H1 (cell line): Measurements from ENCODE around the gene EOLA1. TPM values are rescaled to one million over a fixed set of nuclear protein-coding genes. Genes with fewer than 3 reads are reported as not detected.

Source experiments
- CTCF ChIA-PET: fragments of 300-600 bp; sonication (Branson Sonifier 250); formaldehyde crosslinking; loops from one replicate; lab custom pipeline; 2021; ENCODE audit not compliant: partially characterized antibody; lab: Charles Lee
- POLR2A ChIA-PET: fragments of 300-600 bp; sonication (Branson Sonifier 250); formaldehyde crosslinking; loops from one replicate; lab custom pipeline; 2021; ENCODE audit warnings: inconsistent platforms; ENCODE audit not compliant: partially characterized antibody; lab: Charles Lee
- DNase-seq, 2 experiments: peaks; one replicate each; pipeline versions ENCODE4 v3.0.0 to v3.0.0-alpha.2; 2010 to 2022; ENCODE audit warnings: low spot score in 2 of 2, low read depth in 1 of 2, mixed read lengths in 1 of 2
- FAIRE-seq: peaks from 2 replicates; lab custom pipeline; 2011; peaks lifted over from hg19 to GRCh38; lab: Jason Lieb, UNC
- H2AFZ ChIP-seq: 2 replicates; pipeline ENCODE4 v1.8.1; 2012; ENCODE audit warnings: low read length, inconsistent platforms
- H2AK5ac ChIP-seq: 2 replicates; pipeline ENCODE4 v1.6.1; 2013; ENCODE audit warnings: low read depth, low read length
- H2BK120ac ChIP-seq: replicated peaks from 2 replicates; pipeline ENCODE3; 2013; ENCODE audit warnings: low read depth, low read length, inconsistent platforms
- H2BK12ac ChIP-seq: 2 replicates; pipeline ENCODE4 v1.6.1; 2013; ENCODE audit warnings: low read depth, low read length
- H2BK15ac ChIP-seq: 2 replicates; pipeline ENCODE4 v1.6.1; 2013; ENCODE audit warnings: low read length
- H2BK20ac ChIP-seq: 2 replicates; pipeline ENCODE4 v1.6.1; 2013; ENCODE audit warnings: low read length
- H2BK5ac ChIP-seq: 2 replicates; pipeline ENCODE4 v1.6.1; 2013; ENCODE audit warnings: low read depth, low read length
- H3K14ac ChIP-seq: 2 replicates; pipeline ENCODE4 v1.6.1; 2013; ENCODE audit warnings: inconsistent platforms; ENCODE audit not compliant: insufficient read length
- H3K18ac ChIP-seq: 2 replicates; pipeline ENCODE4 v1.6.1; 2013; ENCODE audit warnings: low read length; ENCODE audit errors: extremely low read depth
- H3K23ac ChIP-seq: 2 replicates; pipeline ENCODE4 v1.6.1; 2013; ENCODE audit warnings: inconsistent platforms; ENCODE audit not compliant: insufficient read length
- H3K23me2 ChIP-seq: 2 replicates; pipeline ENCODE4 v1.6.1; 2013; ENCODE audit warnings: low read depth, low read length
- H3K27ac ChIP-seq: 2 replicates; pipeline ENCODE4 v1.6.1; 2011; ENCODE audit warnings: low read depth, low read length, inconsistent platforms
- H3K27me3 ChIP-seq, 4 experiments: replicated peaks in 1 of 4; 1 replicate in 1 of 4; 2 replicates in 3 of 4; pipeline versions ENCODE4 v1.6.1 to v1.8.1; 2011 to 2013; ENCODE audit warnings: low read length in 3 of 4, mild to moderate bottlenecking in 3 of 4, inconsistent platforms in 2 of 4, mixed read lengths in 2 of 4, moderate library complexity in 1 of 4; ENCODE audit not compliant: control insufficient read depth in 3 of 4, insufficient read depth in 3 of 4; ENCODE audit errors: extremely low read depth in 1 of 4
- H3K36me3 ChIP-seq, 4 experiments: 2 replicates each; pipeline versions ENCODE4 v1.6.1 to v1.8.1; 2011 to 2013; ENCODE audit warnings: mild to moderate bottlenecking in 4 of 4, low read length in 3 of 4, moderate library complexity in 2 of 4, control low read depth in 1 of 4, inconsistent platforms in 1 of 4; ENCODE audit not compliant: insufficient read depth in 4 of 4, control insufficient read depth in 2 of 4
- H3K4ac ChIP-seq: replicated peaks from 2 replicates; pipeline ENCODE3; 2013; ENCODE audit warnings: low read length, low read depth, mixed read lengths, inconsistent platforms; ENCODE audit not compliant: insufficient read length
- H3K4me1 ChIP-seq, 4 experiments: replicated peaks in 1 of 4; 1 replicate in 1 of 4; 2 replicates in 3 of 4; pipeline versions ENCODE4 v1.6.1 to v1.8.1; 2011 to 2013; ENCODE audit warnings: low read length in 3 of 4, inconsistent platforms in 2 of 4, mixed read lengths in 1 of 4; ENCODE audit not compliant: insufficient read depth in 4 of 4, control insufficient read depth in 3 of 4
- H3K4me2 ChIP-seq, 2 experiments: 2 replicates each; pipeline versions ENCODE4 v1.6.1 to v1.8.1; 2011 to 2013; ENCODE audit warnings: low read depth in 2 of 2, low read length in 2 of 2, control low read depth in 1 of 2, inconsistent platforms in 1 of 2, mild to moderate bottlenecking in 1 of 2; ENCODE audit not compliant: insufficient read depth in 1 of 2
- H3K4me3 ChIP-seq, 4 experiments: fragments of 200-600, 300-600 bp in 1 of 4; sonication (generic), shearing (Covaris generic), sonication (Bioruptor Twin) in 1 of 4; 2 replicates each; pipeline versions ENCODE4 v1.5.1 to v1.8.1; 2011 to 2016; ENCODE audit warnings: low read length in 4 of 4, low read depth in 3 of 4, control low read depth in 2 of 4, inconsistent platforms in 2 of 4, mild to moderate bottlenecking in 2 of 4, mixed read lengths in 1 of 4, moderate library complexity in 1 of 4; ENCODE audit not compliant: insufficient read depth in 2 of 4; ENCODE audit errors: extremely low read depth in 1 of 4
- H3K56ac ChIP-seq: replicated peaks from 2 replicates; pipeline ENCODE3; 2013; ENCODE audit warnings: low read depth, mild to moderate bottlenecking, mixed read lengths, low read length, inconsistent platforms; ENCODE audit not compliant: insufficient read length
- H3K79me1 ChIP-seq: 2 replicates; pipeline ENCODE4 v1.6.1; 2013; ENCODE audit warnings: low read depth, low read length, control low read depth
- H3K79me2 ChIP-seq, 2 experiments: 2 replicates each; pipeline versions ENCODE4 v1.6.1 to v1.8.1; 2012 to 2013; ENCODE audit warnings: low read length in 2 of 2, mild to moderate bottlenecking in 2 of 2, inconsistent platforms in 1 of 2; ENCODE audit not compliant: insufficient read depth in 2 of 2, control insufficient read depth in 1 of 2
- H3K9ac ChIP-seq, 4 experiments: replicated peaks in 1 of 4; 1 replicate in 1 of 4; 2 replicates in 3 of 4; pipeline versions ENCODE4 v1.6.1 to v1.8.1; 2011 to 2013; ENCODE audit warnings: low read depth in 3 of 4, low read length in 3 of 4, control low read depth in 2 of 4, mild to moderate bottlenecking in 2 of 4, moderate library complexity in 2 of 4, inconsistent platforms in 1 of 4; ENCODE audit errors: extremely low read depth in 1 of 4
- H3K9me3 ChIP-seq, 2 experiments: 2 replicates each; pipeline versions ENCODE4 v1.6.1 to v1.8.1; 2012 to 2013; ENCODE audit warnings: mild to moderate bottlenecking in 2 of 2, moderate library complexity in 2 of 2, control low read depth in 1 of 2, inconsistent platforms in 1 of 2, low read depth in 1 of 2, low read length in 1 of 2, mixed read lengths in 1 of 2; ENCODE audit not compliant: insufficient read depth in 2 of 2
- H4K20me1 ChIP-seq, 2 experiments: replicated peaks in 1 of 2; 2 replicates each; pipeline versions ENCODE3 to v1.8.1; 2011 to 2013; ENCODE audit warnings: inconsistent platforms in 2 of 2, low read length in 2 of 2, mild to moderate bottlenecking in 1 of 2; ENCODE audit not compliant: insufficient read depth in 2 of 2, control insufficient read depth in 1 of 2
- H4K5ac ChIP-seq: 2 replicates; pipeline ENCODE4 v1.6.1; 2013; ENCODE audit warnings: low read length, low read depth, mixed read lengths, inconsistent platforms; ENCODE audit not compliant: insufficient read length
- H4K8ac ChIP-seq: 2 replicates; pipeline ENCODE4 v1.8.0; 2013; ENCODE audit warnings: mild to moderate bottlenecking, moderate library complexity, low read length, inconsistent platforms; ENCODE audit not compliant: insufficient read depth; ENCODE audit errors: extremely low read depth
- H4K91ac ChIP-seq: replicated peaks from 2 replicates; pipeline ENCODE3; 2013; ENCODE audit warnings: low read length, mixed read lengths, inconsistent platforms; ENCODE audit not compliant: insufficient read length
- BACH1 ChIP-seq: IDR thresholded peaks from 2 replicates; pipeline ENCODE4 v1.6.1; 2012; ENCODE audit warnings: low read length, improper control_type of control experiment
- CEBPB ChIP-seq: IDR thresholded peaks from 2 replicates; pipeline ENCODE4 v1.6.1; 2012; ENCODE audit warnings: low read depth, low read length
- HDAC2 ChIP-seq, 2 experiments: fragments of 300-600 bp in 1 of 2; sonication (generic) in 1 of 2; IDR thresholded peaks; 2 replicates each; pipeline ENCODE4 v1.6.1; 2011 to 2012; ENCODE audit warnings: low read depth in 2 of 2, low read length in 2 of 2, mild to moderate bottlenecking in 2 of 2, moderate library complexity in 2 of 2, borderline replicate concordance in 1 of 2, inconsistent platforms in 1 of 2
- KDM4A ChIP-seq: IDR thresholded peaks from one replicate; pipeline ENCODE4 v1.7.1; 2012; ENCODE audit warnings: low read depth, mild to moderate bottlenecking, moderate library complexity, low read length, inconsistent platforms; ENCODE audit not compliant: severe bottlenecking
- POLR2AphosphoS5 ChIP-seq: IDR thresholded peaks from 2 replicates; pipeline ENCODE4 v1.6.1; 2011; ENCODE audit warnings: low read depth, low read length
- TAF1 ChIP-seq: IDR thresholded peaks from 2 replicates; pipeline ENCODE4 v1.6.1; 2011; ENCODE audit warnings: mild to moderate bottlenecking, low read depth, low read length
- TBP ChIP-seq: IDR thresholded peaks from 2 replicates; pipeline ENCODE4 v1.6.1; 2011; ENCODE audit warnings: low read depth, low read length, improper control_type of control experiment
- YY1 ChIP-seq: IDR thresholded peaks from 2 replicates; pipeline ENCODE4 v1.6.1; 2011; ENCODE audit warnings: low read depth, mild to moderate bottlenecking, low read length
- WGBS, 2 experiments: shearing (Covaris generic) in 1 of 2; methylation state at CpG; one replicate each; pipeline versions ENCODE4 v1.1.6 to v1.1.7; 2013 to 2015; ENCODE audit warnings: low lambda C conversion rate in 2 of 2, mixed read lengths in 2 of 2, inconsistent platforms in 1 of 2, low coverage in 1 of 2, missing lambda C conversion rate in 1 of 2; ENCODE audit not compliant: insufficient replicate concordance in 2 of 2, insufficient coverage in 1 of 2, insufficient read length in 1 of 2; ENCODE audit errors: extremely low coverage in 1 of 2, missing lambda C conversion rate in 1 of 2; 5-methylcytosine and 5-hydroxymethylcytosine counted together
- polyA plus RNA-seq, 7 experiments: library from polyadenylated mRNA; depleted of rRNA in 3 of 7; stranded (reverse) in 5 of 7; unstranded in 2 of 7; fragments of >200 nt in 5 of 7; fragments of 200-250 nt in 2 of 7; gene quantifications; 1 replicate in 5 of 7; 2 replicates in 1 of 7; 4 replicates in 1 of 7; pipeline versions ENCODE4 v1.2.1 to v1.2.3, GENCODE V29; 2011 to 2013; ENCODE audit warnings: missing spikeins in 2 of 7, mixed read lengths in 2 of 7
- total RNA-seq: library from RNA; stranded (reverse); fragmentation: NEBNext Ultra II Directional; extraction: Animal tissue kit (Norgen Biotek cat#: 25700); gene quantifications from 2 replicates; pipeline ENCODE4 v1.2.1, GENCODE V29; 2021

The EOLA1 gene
- total and polyA plus RNA-seq, 2 of the 8 experiments (the other 6 are each of a cell fraction or from before 2014, with no cell fraction given), result 5.4 to 7.6 TPM

- Histone ChIP-seq H3K9me3 (no peaks in the 10 kb centered on the region), H4K20me1 (no peaks in the 10 kb centered on the region), H4K91ac (no peak overlapping the region), H3K9ac (no peak overlapping the region), H2BK15ac (no peak overlapping the region), H2BK5ac (no peak overlapping the region), H2BK120ac (no peak overlapping the region), H3K36me3 (peaks cover 0 to 10% (median 2%) of the 10 kb centered on the region in 4 experiments; a peak in 6 of 8 replicates), H3K27me3 (no peaks in the 10 kb centered on the region), H3K18ac (no peak overlapping the region), H3K4me1 (no peaks in the 10 kb centered on the region), H2AFZ (no peak overlapping the region), H3K27ac (no peak overlapping the region), H2AK5ac (no peak overlapping the region), H2BK20ac (no peak overlapping the region), H3K4me2 (no peak overlapping the region), H3K56ac (no peak overlapping the region), H3K23me2 (no peaks in the 10 kb centered on the region), H3K23ac (no peak overlapping the region), H3K4me3 (no peak overlapping the region), H3K79me2 (no peaks in the 10 kb centered on the region), H3K79me1 (no peaks in the 10 kb centered on the region), H2BK12ac (no peak overlapping the region), H4K5ac (no peak overlapping the region), H3K14ac (no peak overlapping the region), H3K4ac (no peak overlapping the region), H4K8ac (no peak overlapping the region)
- DNase-seq, result no peak
- ChIA-PET CTCF (no interaction called here), POLR2A (no interaction called here)
- FAIRE-seq, result no peak
- 83% methylated on average over 1 of the region's 1 CpG; no CpG with 5 or more reads in 1 of the 2 experiments for WGBS, 2 experiments
- no peak for TF ChIP-seq TBP
- TF ChIP-seq HDAC2 (IDR thresholded peaks at IDR 0.05; ENCODE audit: borderline replicate concordance in 1 of 2, low read depth in 2 of 2, low read length in 2 of 2), result no peak
- TF ChIP-seq BACH1, result no peak
- no peak for TF ChIP-seq KDM4A
- TF ChIP-seq CEBPB, result no peak
- no peak for TF ChIP-seq TAF1
- no peak for TF ChIP-seq YY1
- no peak for TF ChIP-seq POLR2AphosphoS5
Measured at GRCh38 chrX:149497054-149497453, 43.8 kb upstream of the EOLA1 start.
